Fibroblast of mammary gland (primary cell): Measurements from ENCODE around the gene MUC4.

Experiments
- DNase-seq: peaks from one replicate; pipeline ENCODE4 v3.0.0-alpha.2; 2010; ENCODE audit warnings: low read depth
- H3K4me3 ChIP-seq: 2 replicates; pipeline ENCODE4 v1.5.1; 2011; ENCODE audit warnings: low read depth, mild to moderate bottlenecking, low read length, moderate library complexity; ENCODE audit not compliant: control insufficient read depth
- TF ChIP-seq, protein P1 (sequence below): conservative IDR thresholded peaks from 2 replicates; pipeline ENCODE4 v1.5.1; 2011; ENCODE audit warnings: low read depth, low read length, inconsistent platforms; ENCODE audit not compliant: control insufficient read depth, insufficient read depth

The MUC4 gene

DNA sequence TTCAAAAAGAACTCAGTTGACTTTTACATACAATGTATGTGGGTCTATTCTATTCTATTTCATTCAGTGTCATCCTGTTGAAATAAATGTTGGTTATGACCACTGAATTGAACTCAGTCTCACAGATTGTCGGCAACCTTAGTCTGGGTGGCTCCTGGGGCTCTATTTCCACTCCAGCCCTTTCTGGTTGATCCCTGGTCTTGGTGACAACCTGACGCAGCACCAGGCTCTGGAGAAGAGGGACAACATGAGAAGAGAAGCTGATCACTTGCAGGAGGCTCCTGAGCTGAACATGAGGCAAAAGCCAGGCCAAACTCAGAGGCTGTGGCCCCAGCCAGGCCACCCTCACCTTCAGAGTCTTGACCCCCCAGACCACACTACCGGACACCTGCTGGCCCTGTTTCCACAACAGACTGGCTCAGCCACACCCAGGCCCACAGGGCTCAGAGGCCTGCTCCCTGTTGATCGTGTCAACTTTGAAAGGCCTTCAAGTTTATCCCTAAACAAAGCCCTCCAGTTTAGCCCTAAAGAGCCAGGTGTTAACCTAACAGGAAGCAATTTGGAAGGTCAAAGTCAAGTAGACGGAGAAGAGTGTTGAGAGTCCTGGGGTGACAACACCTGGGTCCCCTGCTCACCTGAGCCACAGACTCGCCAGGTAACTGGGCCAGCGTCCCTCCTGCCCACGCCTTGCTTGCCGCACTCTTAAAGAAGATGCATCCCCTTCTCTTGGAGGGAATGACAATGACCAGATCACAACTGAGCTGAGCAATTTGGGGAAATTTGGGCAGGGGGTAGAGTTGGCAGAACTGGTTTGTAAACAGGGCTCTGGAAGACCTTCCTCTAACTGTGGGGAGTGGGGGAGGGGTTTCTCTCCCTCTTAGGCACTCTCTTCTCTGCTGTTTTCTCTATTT, 106.4 kb downstream of the MUC4 start:
- DNase-seq: no peak
- TF ChIP-seq, protein P1, sequence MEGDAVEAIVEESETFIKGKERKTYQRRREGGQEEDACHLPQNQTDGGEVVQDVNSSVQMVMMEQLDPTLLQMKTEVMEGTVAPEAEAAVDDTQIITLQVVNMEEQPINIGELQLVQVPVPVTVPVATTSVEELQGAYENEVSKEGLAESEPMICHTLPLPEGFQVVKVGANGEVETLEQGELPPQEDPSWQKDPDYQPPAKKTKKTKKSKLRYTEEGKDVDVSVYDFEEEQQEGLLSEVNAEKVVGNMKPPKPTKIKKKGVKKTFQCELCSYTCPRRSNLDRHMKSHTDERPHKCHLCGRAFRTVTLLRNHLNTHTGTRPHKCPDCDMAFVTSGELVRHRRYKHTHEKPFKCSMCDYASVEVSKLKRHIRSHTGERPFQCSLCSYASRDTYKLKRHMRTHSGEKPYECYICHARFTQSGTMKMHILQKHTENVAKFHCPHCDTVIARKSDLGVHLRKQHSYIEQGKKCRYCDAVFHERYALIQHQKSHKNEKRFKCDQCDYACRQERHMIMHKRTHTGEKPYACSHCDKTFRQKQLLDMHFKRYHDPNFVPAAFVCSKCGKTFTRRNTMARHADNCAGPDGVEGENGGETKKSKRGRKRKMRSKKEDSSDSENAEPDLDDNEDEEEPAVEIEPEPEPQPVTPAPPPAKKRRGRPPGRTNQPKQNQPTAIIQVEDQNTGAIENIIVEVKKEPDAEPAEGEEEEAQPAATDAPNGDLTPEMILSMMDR: no peak
- H3K4me3 ChIP-seq: no peak overlapping the region

DNA sequence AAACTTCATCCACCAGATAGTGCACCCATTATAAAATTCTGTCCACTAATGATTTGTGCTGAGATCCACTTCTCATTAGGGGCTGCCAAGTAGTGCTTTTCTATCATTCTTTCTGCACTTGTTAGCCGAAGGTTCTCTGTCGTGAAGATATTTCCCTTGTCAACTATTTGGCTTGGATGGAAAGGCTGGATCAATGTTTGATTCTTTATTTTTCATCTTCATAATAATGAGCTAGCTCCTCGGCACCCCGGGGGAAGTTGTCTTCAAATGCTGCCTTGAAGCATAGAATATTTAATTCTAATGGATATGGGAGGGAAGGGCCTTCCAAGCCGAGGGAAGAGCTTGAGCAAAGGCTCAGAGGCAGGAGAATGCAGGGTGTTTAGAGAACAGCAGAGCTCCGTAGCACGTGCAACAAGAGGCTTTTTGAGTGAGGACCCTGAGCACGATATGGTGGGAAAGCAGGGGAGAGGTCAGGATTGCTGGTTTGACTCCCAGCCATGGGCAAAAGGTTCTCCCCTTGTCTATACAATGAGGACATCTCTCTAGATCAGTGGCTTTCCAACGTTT, 107.2 kb downstream of the MUC4 start:
- TF ChIP-seq, protein P1: no peak
- DNase-seq: no peak
- H3K4me3 ChIP-seq: no peak overlapping the region

DNA sequence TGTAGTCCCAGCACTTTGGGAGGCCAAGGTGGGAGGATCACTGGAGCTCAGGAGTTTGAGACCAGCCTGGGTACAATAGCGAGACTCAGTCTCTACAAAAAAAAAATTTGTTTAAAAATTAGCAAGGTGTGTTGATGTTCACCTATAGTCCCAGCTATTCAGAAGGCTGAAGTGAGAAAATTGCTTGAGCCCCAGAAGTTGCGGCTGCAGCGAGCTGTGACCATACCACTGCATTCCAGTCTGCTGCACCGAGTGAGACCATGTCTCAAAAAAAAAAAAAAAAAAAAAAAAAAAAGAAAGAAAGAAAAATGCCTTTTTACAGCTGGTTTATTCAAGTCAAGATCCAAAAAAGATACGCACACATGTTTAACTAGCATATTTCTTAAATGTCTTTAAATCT, 108.0 kb downstream of the MUC4 start:
- H3K4me3 ChIP-seq: no peak overlapping the region
- TF ChIP-seq, protein P1: no peak
- DNase-seq: no peak

DNA sequence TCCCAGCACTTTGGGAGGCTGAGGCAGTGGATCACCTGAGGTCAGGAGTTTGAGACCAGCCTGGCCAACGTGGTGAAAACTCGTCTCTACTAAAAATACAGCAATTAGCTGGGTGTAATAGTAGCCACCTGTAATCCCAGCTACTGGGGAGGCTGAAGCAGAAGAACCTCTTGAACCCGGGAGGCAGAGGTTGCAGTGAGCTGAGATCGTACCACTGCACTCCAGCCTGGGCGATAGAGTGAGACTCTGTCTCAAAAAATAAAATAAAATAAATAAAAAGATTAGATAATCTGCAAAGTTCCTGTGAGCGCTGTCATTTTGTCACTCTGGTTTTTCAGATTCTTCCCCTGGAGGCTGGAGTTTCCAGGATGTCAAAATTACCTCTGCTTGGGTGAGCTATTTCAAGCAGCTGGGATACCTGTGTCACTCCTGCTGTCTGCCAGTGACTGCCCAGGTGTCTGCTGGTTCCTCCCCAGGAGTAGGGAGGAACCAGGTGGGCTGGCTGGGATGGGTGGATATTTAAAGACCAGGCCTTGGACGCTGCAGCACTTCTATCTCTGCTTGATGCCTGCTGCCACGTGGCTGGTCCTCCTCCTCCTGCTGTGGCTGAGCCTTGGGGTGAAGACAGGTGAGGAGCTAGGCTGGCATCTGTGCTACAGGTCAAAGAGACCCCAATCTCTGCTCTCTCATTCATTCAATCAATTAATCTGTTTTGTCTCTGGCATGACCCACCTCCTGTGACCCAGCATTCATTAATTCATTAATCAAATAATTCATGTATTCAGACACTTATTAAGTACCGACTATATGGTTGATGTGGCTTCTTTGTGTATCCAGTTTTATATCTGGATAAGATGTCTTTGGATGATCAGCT, 110.5 kb downstream of the MUC4 start:
- H3K4me3 ChIP-seq: no peak overlapping the region
- no peak for DNase-seq
- TF ChIP-seq, protein P1: no peak

DNA sequence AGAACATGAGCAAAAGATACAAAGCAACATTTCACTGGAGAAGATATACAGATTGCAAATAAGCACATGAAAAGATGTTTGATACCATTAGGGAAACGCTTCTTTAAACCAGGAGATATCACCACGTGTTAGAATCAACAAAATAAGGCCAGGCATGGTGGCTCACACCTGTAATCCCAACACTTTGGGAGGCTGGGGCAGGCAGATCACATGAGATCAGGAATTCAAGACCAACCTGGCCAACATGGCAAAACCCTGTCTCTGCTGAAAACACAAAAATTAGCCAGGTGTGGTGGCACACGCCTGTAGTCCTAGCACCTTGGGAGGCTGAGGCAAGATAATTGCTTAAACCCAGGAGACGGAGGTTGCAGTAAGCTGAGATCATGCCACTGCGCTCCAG, 111.4 kb downstream of the MUC4 start:
- no peak for DNase-seq
- TF ChIP-seq, protein P1: no peak
- H3K4me3 ChIP-seq: no peak overlapping the region

DNA sequence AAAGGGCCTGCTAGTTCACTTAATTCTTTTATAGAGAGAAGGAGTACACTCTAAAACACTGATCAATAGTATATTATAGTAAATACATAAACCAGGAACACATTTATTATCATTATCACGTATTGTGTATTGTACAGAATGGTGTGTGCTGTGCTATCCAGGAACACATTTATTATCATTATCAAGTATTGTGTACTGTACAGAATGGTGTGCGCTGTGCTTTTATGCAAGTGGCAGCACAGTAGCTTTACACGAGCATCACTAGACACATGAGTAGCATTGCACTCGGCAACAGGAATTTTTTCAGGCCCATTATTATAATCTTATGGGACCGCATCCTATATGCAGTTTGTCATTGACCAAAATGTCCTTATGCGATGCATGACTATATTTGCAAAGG, 111.9 kb downstream of the MUC4 start:
- peak; percentile 19 for DNase-seq
- no peak overlapping the region for H3K4me3 ChIP-seq
- TF ChIP-seq, protein P1: no peak
